Measurements from ENCODE around the gene SIVA1. TPM values are rescaled to one million over a fixed set of nuclear protein-coding genes. Genes with fewer than 3 reads are reported as not detected.

The SIVA1 gene
- total RNA-seq, 1 donor from 2014 or later: 298 TPM

DNA sequence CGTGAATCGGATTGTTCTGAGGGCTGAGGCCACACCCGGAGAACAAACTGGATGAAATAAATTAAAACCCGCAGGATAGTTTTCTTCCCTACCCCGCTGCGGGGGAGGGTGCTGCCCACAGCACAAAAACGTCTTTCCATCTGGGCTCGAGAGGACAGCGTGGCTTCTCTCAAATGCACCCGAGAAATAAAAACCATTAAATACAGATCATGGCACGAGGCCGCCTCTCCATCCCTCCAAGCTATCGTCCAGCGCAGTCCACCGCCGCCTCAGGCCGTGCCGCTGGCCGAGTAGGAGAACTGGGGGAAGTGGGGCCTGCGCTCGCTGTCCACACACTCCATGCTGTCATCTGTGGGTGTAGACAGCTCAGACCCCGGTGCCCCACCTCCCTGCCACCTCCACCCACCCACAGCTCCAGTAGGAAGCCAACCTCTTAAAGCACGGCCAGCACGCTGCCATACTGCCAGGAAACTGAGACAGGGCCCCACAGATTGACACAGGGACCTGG lies 17.2 kb downstream of the SIVA1 start:
- H3K4me3 ChIP-seq (ENCODE audit: low read depth, low read length): no peak overlapping the region
- no peak for DNase-seq (ENCODE audit: low read depth)

DNA sequence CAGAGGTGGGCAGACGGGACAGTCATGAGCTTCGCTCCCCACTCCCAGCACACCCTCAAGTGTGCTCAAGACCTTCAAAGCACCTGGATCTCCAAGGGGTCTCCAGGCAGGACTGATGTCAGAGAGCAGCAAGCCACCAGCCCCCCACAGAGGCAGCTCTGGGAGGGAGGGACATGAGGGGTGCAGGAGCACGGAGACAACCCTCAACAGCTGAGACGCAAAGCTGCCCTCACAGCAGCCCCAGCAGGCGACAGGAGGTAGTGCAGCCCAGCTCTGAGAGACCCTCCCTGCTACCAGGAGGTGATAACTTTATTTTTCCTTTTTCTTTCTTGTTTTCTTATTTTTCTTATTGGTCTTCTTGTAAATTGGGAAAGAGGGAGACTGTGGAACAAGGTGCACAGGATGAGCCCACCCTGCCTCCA lies 17.9 kb downstream of the SIVA1 start:
- TF ChIP-seq, protein P1, sequence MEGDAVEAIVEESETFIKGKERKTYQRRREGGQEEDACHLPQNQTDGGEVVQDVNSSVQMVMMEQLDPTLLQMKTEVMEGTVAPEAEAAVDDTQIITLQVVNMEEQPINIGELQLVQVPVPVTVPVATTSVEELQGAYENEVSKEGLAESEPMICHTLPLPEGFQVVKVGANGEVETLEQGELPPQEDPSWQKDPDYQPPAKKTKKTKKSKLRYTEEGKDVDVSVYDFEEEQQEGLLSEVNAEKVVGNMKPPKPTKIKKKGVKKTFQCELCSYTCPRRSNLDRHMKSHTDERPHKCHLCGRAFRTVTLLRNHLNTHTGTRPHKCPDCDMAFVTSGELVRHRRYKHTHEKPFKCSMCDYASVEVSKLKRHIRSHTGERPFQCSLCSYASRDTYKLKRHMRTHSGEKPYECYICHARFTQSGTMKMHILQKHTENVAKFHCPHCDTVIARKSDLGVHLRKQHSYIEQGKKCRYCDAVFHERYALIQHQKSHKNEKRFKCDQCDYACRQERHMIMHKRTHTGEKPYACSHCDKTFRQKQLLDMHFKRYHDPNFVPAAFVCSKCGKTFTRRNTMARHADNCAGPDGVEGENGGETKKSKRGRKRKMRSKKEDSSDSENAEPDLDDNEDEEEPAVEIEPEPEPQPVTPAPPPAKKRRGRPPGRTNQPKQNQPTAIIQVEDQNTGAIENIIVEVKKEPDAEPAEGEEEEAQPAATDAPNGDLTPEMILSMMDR (conservative IDR thresholded peaks at IDR 0.05; ENCODE audit: low read depth, low read length): peak; percentile 64
- H3K4me3 ChIP-seq (ENCODE audit: low read depth, low read length): no peak overlapping the region
- no peak for DNase-seq (ENCODE audit: low read depth)

More for the DNA sequence above, 17.2 kb downstream of the SIVA1 start:
- TF ChIP-seq, protein P1 (conservative IDR thresholded peaks at IDR 0.05; ENCODE audit: low read depth, low read length): no peak

- DNase-seq (ENCODE audit: low read depth): no peak
- H3K4me3 ChIP-seq (ENCODE audit: low read depth, low read length): no peak overlapping the region
- TF ChIP-seq, protein P1 (conservative IDR thresholded peaks at IDR 0.05; ENCODE audit: low read depth, low read length): no peak
Measured at GRCh38 chr14:104771374-104771773, 18.4 kb downstream of the SIVA1 start.

DNA sequence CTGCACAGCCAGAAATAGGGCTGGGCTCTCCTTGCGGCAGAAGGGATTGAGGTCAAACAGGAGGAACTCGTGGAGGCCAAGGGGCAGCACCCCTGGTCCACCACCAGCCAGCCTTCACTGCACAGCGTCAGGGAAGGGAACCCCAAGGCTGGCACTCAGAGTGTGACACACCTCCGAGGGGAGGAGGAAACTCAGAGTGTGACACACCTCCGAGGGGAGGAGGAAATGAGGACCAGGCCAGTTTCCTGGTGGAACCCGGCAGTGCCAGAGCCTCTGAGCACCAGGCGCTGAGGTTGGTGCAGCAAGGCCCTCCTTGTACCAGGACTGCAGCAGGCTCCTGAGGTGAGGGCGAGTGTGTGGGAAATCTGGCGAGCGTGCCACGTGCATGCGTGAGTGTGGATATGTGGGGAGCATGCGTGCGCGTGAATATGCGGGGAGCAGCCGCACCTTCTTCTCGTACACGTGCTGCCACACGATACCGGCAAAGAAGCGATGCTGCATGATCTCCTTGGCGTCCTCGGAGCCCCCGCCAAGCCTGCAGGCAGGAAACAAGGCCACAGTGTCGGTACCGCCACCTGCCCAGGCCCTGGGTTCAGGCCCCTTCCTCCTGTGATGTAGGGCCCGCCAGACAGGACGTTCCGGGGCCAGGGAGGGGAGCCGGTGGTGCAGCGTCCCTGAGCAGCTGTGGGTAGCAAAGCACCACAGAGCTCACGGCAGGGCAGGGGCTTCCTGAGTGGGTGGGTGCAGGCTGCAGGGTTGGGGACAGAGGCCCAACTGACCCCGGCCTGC lies 19.2 kb downstream of the SIVA1 start:
- DNase-seq (ENCODE audit: low read depth): no peak
- no peak overlapping the region for H3K4me3 ChIP-seq (ENCODE audit: low read depth, low read length)
- TF ChIP-seq, protein P1 (conservative IDR thresholded peaks at IDR 0.05; ENCODE audit: low read depth, low read length): no peak

DNA sequence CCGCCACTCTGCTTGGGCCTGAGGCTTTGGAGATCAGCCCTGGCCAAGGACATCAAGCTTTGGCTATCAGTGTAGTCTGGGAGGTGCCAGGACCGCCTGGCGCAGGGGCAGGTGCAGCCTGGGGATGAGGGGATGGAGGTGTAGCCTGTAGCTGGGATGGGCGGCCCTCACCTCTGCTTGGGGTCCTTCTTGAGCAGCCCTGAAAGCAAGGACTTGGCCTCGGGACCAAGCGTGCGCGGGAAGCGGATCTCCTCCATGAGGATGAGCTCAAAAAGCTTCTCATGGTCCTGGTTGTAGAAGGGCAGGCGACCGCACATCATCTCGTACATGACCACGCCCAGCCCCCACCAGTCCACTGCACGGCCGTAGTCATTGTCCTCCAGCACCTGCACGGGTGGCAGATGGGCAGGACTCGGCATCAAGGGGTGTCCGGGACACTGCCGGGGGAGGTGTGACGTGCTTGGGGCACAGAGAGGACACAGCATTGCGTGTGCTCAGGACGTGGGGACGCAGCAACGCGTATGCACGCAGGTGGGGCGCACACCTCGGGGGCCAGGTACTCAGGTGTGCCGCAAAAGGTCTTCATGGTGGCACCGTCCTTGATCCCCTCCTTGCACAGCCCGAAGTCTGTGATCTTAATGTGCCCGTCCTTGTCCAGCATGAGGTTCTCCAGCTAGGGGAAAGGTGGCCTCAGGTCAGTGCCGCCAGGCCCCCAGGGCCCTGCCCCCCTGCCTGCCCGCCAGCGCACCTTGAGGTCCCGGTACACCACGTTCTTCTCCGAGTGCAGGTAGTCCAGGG lies 20.0 kb downstream of the SIVA1 start:
- TF ChIP-seq, protein P1 (conservative IDR thresholded peaks at IDR 0.05; ENCODE audit: low read depth, low read length): no peak
- DNase-seq (ENCODE audit: low read depth): no peak
- no peak overlapping the region for H3K4me3 ChIP-seq (ENCODE audit: low read depth, low read length)

DNA sequence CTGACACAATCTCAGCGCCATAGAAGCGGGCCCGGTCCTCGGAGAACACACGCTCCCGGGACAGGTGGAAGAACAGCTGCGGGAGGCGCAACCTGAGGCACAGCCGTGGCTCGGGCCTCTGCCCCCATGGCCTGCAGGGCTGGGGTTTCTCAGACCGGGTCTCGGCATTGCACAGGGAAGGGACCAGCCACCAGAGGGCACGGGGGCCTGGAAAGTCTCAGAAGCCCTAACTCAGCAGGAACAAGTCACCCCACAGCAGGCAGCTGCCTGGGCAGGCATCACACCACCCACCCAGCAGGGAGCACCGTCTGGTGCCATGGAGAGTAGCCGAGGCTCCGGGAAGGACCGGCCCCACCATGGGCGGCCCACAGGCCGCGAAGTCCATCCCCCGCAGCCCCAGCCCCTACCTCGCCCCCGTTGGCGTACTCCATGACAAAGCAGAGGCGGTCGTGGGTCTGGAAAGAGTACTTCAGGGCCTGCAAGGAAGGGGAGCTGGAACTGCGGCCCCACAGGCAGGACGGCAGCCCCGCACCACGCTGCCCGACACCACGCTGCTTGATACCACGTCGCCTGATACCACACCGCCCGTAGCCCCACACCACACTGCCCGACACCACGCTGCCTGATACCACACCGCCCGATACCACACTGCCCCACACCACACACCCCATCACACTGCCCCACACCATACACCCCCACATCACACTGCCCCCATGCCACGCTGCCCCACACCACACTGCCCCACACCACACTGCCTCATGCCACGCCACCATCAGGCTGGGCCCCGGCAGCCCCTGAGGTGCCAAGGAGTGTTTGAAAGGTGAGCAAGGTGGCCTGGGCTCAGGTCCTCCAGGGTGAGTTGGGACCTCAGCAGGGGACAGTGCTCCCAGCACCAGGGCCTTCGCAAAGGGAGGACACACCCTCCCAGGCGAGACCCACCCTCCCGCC lies 20.8 kb downstream of the SIVA1 start:
- no peak overlapping the region for H3K4me3 ChIP-seq (ENCODE audit: low read depth, low read length)
- DNase-seq (ENCODE audit: low read depth): no peak
- TF ChIP-seq, protein P1 (conservative IDR thresholded peaks at IDR 0.05; ENCODE audit: low read depth, low read length): no peak
